Measurements from ENCODE around the gene KIAA0753.
A peak's percentile ranks its signal among the peaks of the same experiment; 100 is the strongest.
"Not testable (repeated sequence)": the region's sequence is repeated elsewhere in the genome, so short reads cannot be mapped to it uniquely, and the experiment has no call there.

The KIAA0753 gene

GRCh38 chr17:6666077-6666521 lies 25.6 kb upstream of the KIAA0753 start:
- no peak overlapping the region for H3K4me3 ChIP-seq (ENCODE audit: control insufficient read depth, low read depth, low read length)
- DNase-seq (ENCODE audit: low read depth), result peak; percentile 81
- peak; percentile 98 for TF ChIP-seq CTCF (conservative IDR thresholded peaks at IDR 0.05; ENCODE audit: control insufficient read depth, insufficient read depth, low read depth, low read length)

- not testable (repeated sequence) for DNase-seq (ENCODE audit: low read depth); H3K4me3 ChIP-seq (ENCODE audit: control insufficient read depth, low read depth, low read length)
Observed at GRCh38 chr17:6663200-6663599, 22.7 kb upstream of the KIAA0753 start.

GRCh38 chr17:6661464-6661848 lies 20.9 kb upstream of the KIAA0753 start:
- no peak for TF ChIP-seq CTCF (conservative IDR thresholded peaks at IDR 0.05; ENCODE audit: control insufficient read depth, insufficient read depth, low read depth, low read length)
- H3K4me3 ChIP-seq (ENCODE audit: control insufficient read depth, low read depth, low read length), result no peak overlapping the region
- no peak for DNase-seq (ENCODE audit: low read depth)

- DNase-seq (ENCODE audit: low read depth), result no peak
- TF ChIP-seq CTCF (conservative IDR thresholded peaks at IDR 0.05; ENCODE audit: control insufficient read depth, insufficient read depth, low read depth, low read length), result no peak
- no peak overlapping the region for H3K4me3 ChIP-seq (ENCODE audit: control insufficient read depth, low read depth, low read length)
Observed at GRCh38 chr17:6660805-6661463, 20.4 kb upstream of the KIAA0753 start.

- H3K4me3 ChIP-seq (ENCODE audit: control insufficient read depth, low read depth, low read length), result no peak overlapping the region
- DNase-seq (ENCODE audit: low read depth), result no peak
- no peak for TF ChIP-seq CTCF (conservative IDR thresholded peaks at IDR 0.05; ENCODE audit: control insufficient read depth, insufficient read depth, low read depth, low read length)
Observed at GRCh38 chr17:6660101-6660500, 19.6 kb upstream of the KIAA0753 start.

GRCh38 chr17:6658411-6658810 lies 17.9 kb upstream of the KIAA0753 start:
- not testable (repeated sequence) for H3K4me3 ChIP-seq (ENCODE audit: control insufficient read depth, low read depth, low read length); DNase-seq (ENCODE audit: low read depth)

GRCh38 chr17:6657633-6658287 lies 17.2 kb upstream of the KIAA0753 start:
- no peak for DNase-seq (ENCODE audit: low read depth)
- H3K4me3 ChIP-seq (ENCODE audit: control insufficient read depth, low read depth, low read length), result no peak overlapping the region
- TF ChIP-seq CTCF (conservative IDR thresholded peaks at IDR 0.05; ENCODE audit: control insufficient read depth, insufficient read depth, low read depth, low read length), result no peak

- DNase-seq (ENCODE audit: low read depth); H3K4me3 ChIP-seq (ENCODE audit: control insufficient read depth, low read depth, low read length): not testable (repeated sequence)
Observed at GRCh38 chr17:6656797-6657632, 16.5 kb upstream of the KIAA0753 start.

GRCh38 chr17:6655732-6656361 lies 15.3 kb upstream of the KIAA0753 start:
- H3K4me3 ChIP-seq (ENCODE audit: control insufficient read depth, low read depth, low read length), result not testable (repeated sequence)

More at GRCh38 chr17:6655732-6656361, 15.3 kb upstream of the KIAA0753 start:
- not testable (repeated sequence) for DNase-seq (ENCODE audit: low read depth)
